H1 (cell line): ENCODE results near the gene RNF145.

Experiments
- CTCF ChIP-seq, 3 experiments: IDR thresholded peaks; 1 replicate in 2 of 3; 2 replicates in 1 of 3; pipeline versions ENCODE4 v1.5.1 to v1.6.1; 2011; ENCODE audit warnings: low read length in 3 of 3, mild to moderate bottlenecking in 3 of 3, inconsistent platforms in 2 of 3, low read depth in 1 of 3, moderate library complexity in 1 of 3; ENCODE audit not compliant: insufficient read depth in 1 of 3; ENCODE audit errors: control extremely low read depth in 1 of 3
- EP300 ChIP-seq, 2 experiments: IDR thresholded peaks; 1 replicate in 1 of 2; 2 replicates in 1 of 2; pipeline ENCODE4 v1.6.1; 2011 to 2012; ENCODE audit warnings: low read depth in 2 of 2, low read length in 2 of 2, mild to moderate bottlenecking in 2 of 2, borderline replicate concordance in 1 of 2, inconsistent platforms in 1 of 2, moderate library complexity in 1 of 2
- POLR2A ChIP-seq, 2 experiments: IDR thresholded peaks; 1 replicate in 1 of 2; 2 replicates in 1 of 2; pipeline ENCODE4 v1.6.1; 2011; ENCODE audit warnings: low read depth in 2 of 2, low read length in 2 of 2, mild to moderate bottlenecking in 2 of 2; ENCODE audit errors: control extremely low read depth in 1 of 2
- RAD21 ChIP-seq, 2 experiments: IDR thresholded peaks in 1 of 2; conservative IDR thresholded peaks in 1 of 2; 2 replicates each; pipeline ENCODE4 v1.6.1; 2011; ENCODE audit warnings: low read depth in 2 of 2, low read length in 2 of 2, improper control_type of control experiment in 1 of 2, inconsistent platforms in 1 of 2, mild to moderate bottlenecking in 1 of 2, moderate library complexity in 1 of 2

DNA sequence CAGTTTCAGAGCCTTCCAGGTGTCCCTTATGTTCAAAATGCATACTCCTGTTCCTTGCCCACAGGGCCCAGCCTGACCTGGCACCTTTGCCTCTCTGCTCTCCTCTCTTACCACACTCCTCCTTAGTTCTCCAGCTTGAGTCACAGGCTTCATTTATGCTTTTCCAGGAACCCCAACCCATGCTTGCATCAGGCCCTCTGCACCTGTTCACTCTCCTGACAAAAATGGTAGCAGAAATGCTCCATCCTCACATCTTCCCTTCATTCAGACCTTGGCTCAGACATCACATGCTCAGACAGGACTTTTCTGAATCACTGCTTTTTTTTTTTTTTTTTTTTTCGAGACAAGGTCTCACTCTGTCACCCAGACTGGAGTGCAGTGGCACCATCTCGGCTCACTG is 15.1 kb upstream of the RNF145 start:
- TF ChIP-seq EP300 (IDR thresholded peaks at IDR 0.05; ENCODE audit: borderline replicate concordance in 1 of 2, low read depth in 2 of 2, low read length in 2 of 2) (no peak), CTCF (IDR thresholded peaks at IDR 0.05; ENCODE audit: control extremely low read depth in 1 of 3, insufficient read depth in 1 of 3, low read depth in 1 of 3, low read length in 3 of 3) (no peak), POLR2A (IDR thresholded peaks at IDR 0.05; ENCODE audit: control extremely low read depth in 1 of 2, low read depth in 2 of 2, low read length in 2 of 2) (no peak), RAD21 (IDR thresholded peaks at IDR 0.05 in 1 of 2, conservative IDR thresholded peaks at IDR 0.05 in 1 of 2; ENCODE audit: low read depth in 2 of 2, low read length in 2 of 2) (no peak)
